LNCaP clone FGC (cell line): ENCODE results near the gene LEKR1.
A peak's percentile ranks its signal among the peaks of the same experiment; 100 is the strongest.

Experiments used
- DNase-seq: peaks from one replicate; pipeline ENCODE4 v3.0.0-alpha.2; 2011; ENCODE audit warnings: low read depth
- H3K4me3 ChIP-seq: 2 replicates; pipeline ENCODE4 v1.5.1; 2011; ENCODE audit warnings: mild to moderate bottlenecking, low read depth, low read length, control low read depth
- TF ChIP-seq, protein P1 (sequence below): IDR thresholded peaks from 2 replicates; pipeline ENCODE4 v1.5.1; 2012; ENCODE audit warnings: mild to moderate bottlenecking; ENCODE audit not compliant: control insufficient read depth, insufficient read depth; ENCODE audit errors: extremely low read depth

The LEKR1 gene

DNA sequence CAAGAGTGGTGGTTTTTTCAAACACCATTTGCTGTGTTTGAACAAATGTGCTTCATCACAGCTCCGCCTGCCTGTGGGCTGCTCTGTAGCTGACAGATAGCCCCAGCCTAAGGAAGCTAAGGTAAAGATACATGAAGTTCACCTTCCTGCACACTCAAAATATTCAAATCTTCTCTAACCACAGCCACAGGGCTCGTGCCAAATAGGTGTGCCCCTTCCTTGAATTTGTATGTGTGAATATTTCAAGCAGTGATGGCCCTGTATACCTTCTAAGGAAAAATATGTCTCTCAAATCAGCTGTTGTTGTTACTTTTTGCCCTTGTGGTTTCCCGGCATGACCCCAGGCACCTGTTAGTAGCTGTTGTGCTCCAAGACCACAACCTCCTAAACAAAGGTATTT lies 241.0 kb downstream of the LEKR1 start:
- DNase-seq: no peak
- TF ChIP-seq, protein P1, sequence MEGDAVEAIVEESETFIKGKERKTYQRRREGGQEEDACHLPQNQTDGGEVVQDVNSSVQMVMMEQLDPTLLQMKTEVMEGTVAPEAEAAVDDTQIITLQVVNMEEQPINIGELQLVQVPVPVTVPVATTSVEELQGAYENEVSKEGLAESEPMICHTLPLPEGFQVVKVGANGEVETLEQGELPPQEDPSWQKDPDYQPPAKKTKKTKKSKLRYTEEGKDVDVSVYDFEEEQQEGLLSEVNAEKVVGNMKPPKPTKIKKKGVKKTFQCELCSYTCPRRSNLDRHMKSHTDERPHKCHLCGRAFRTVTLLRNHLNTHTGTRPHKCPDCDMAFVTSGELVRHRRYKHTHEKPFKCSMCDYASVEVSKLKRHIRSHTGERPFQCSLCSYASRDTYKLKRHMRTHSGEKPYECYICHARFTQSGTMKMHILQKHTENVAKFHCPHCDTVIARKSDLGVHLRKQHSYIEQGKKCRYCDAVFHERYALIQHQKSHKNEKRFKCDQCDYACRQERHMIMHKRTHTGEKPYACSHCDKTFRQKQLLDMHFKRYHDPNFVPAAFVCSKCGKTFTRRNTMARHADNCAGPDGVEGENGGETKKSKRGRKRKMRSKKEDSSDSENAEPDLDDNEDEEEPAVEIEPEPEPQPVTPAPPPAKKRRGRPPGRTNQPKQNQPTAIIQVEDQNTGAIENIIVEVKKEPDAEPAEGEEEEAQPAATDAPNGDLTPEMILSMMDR: no peak
- H3K4me3 ChIP-seq: no peak overlapping the region

DNA sequence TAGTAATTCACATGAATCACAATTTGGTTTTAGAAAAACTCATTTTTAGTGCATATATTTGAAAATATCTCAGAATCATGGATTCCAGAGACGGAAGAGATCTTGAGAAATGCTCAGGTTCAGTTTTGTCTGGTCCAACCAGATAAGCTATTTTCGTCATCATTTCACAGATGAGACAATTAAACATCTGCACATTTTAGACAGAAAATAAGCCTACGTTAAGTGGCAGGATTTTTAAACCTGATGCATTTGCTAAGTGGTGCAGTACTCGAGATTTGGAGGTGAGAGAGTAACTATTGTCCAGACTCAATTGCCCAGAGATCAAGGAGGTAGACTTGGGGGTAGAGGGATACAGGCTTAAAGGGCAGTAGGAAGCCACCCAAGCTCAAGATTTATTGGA lies 243.3 kb downstream of the LEKR1 start:
- DNase-seq: no peak
- TF ChIP-seq, protein P1: no peak
- H3K4me3 ChIP-seq: no peak overlapping the region

DNA sequence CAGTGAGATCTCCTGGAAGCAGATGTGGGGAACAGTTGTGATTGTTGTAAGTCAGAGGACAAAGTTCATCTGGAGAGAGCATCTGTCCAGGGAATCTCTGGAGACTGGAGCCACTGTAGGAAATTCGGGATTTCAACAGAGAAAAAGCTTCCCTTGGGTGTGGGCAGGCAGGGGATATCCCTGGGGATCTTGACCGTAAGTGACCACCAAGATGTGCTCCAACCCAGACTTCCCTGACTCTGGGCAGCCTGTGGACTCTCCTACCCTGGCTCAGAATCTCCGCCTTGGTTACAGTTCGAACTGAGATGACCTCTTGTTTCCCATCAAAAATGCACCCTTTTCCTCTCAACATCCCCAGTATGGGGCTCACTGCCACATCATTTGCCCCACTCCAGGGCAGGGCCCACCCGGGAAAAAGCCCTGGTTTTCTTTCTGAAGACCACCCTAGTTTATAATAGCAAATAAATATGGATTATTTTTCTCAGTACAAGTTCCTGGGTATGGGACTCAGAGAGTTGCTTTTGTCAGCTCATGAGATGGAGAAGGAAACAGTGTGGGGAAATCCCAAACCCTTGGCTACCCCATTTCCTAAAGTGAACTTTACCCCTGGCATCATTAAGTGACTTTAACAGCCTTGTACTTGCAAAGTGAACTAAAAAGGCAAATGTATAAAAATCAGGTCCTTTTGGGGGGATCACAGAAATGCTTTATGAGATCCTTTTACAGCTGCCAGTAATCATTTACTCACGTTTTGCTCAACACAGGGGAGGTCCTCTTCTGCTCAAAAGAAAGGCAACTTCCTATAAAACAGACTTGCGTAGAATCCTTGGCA lies 243.9 kb downstream of the LEKR1 start:
- no peak overlapping the region for H3K4me3 ChIP-seq
- DNase-seq: no peak
- TF ChIP-seq, protein P1: no peak

DNA sequence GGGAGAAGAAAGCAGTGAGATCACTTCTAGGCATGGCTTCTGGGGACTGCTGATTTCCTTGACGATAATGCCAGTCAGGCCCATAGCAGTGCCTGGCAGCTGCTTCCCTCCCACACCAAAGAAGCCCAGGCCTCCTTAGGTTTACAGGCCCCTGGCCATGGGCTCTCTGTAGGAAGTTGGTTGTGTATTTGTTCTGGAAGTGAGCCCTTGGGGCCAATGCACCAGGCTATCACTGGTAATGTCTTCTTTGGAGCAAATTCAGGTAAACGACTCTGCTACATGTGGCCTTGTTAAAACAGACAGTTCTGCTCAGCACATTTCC lies 244.5 kb downstream of the LEKR1 start:
- TF ChIP-seq, protein P1: no peak
- peak; percentile 83 for DNase-seq
- H3K4me3 ChIP-seq: no peak overlapping the region

DNA sequence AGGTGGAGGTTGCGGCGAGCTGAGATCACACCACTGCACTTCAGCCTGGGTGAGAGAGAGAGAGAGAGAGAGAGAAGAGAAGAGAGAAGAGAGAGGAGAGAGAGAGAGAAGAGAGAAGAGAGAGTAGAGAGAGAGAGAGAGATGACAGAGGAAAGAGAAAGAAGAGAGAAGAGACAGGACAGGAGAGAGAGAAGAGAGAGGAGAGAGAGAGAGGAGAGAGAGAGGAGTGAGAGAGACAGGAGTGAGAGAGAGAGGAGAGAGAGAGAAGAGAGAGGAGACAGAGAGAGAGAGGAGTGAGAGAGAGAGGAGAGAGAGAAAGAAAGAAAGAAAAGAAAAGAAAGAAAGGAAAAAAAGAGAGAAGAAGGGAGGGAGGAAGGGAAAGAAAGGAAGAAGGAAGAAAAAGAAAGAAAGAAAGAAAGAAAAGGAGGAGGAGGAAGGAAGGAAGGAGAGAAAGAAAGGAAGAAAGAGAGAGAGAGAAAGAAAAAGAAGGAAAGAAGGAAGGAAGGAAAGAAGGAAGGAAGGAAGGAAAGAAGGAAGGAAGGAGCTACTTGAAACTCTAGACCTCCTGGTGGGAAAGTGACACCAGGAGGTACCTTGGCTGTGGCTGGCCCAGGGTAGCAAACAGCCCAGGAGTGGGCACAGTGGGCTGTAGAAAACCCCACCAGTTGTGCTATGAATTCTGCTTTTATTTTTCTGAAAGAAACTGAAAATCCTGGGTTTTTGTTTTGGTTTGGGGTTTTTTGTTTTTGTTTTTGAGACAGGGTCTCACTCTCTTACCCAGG lies 245.8 kb downstream of the LEKR1 start:
- no peak overlapping the region for H3K4me3 ChIP-seq
- TF ChIP-seq, protein P1: no peak
- no peak for DNase-seq

DNA sequence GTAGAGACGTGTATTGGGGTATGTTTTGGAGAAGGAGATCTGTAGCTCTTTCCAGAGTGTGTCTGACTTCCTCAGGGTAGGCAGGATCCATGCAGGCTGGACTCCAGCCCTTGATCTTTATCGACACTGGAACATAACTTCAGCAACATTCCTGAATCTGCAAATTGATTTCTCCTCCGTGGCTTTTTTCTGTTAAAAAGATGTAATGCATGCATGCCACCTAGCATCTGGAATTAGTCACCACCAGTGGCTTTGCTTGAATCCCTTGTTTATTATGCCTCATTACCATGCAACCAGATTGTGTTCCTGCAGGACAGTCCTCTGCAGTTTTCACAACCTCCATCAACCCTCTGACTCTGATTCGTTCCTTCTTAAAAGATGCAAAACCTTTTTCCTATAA lies 247.7 kb downstream of the LEKR1 start:
- no peak for DNase-seq

More for the DNA sequence above, 247.7 kb downstream of the LEKR1 start:
- TF ChIP-seq, protein P1: no peak
- no peak overlapping the region for H3K4me3 ChIP-seq
